Measurements from ENCODE around the gene HTR1D.
A peak's percentile ranks its signal among the peaks of the same experiment; 100 is the strongest.
"Not testable (repeated sequence)": the region's sequence is repeated elsewhere in the genome, so short reads cannot be mapped to it uniquely, and the experiment has no call there.

The HTR1D gene

GRCh38 chr1:23191199-23191598 is 26.1 kb downstream of the HTR1D start:
- intact Hi-C loops (cut with DNase I) = no loop called here
- DNase-seq = no peak

- intact Hi-C loops (cut with DNase I) = loop anchor here (10.0 kb wide), 1 partner anchor 214 kb away; the partner anchor contains the start of gene LACTBL1
- not testable (repeated sequence) for DNase-seq
Observed at GRCh38 chr1:23188936-23189452, 28.3 kb downstream of the HTR1D start.

- intact Hi-C loops (cut with DNase I) = loop anchor here (10.0 kb wide), 1 partner anchor 214 kb away; the partner anchor contains the start of gene LACTBL1
Observed at GRCh38 chr1:23188434-23188884, 28.8 kb downstream of the HTR1D start.

GRCh38 chr1:23187637-23188036 is 29.7 kb downstream of the HTR1D start:
- intact Hi-C loops (cut with DNase I) = loop anchor here (10.0 kb wide), 1 partner anchor 213 kb away; the partner anchor contains the start of gene LACTBL1
- no peak for DNase-seq

More at GRCh38 chr1:23188434-23188884, 28.8 kb downstream of the HTR1D start:
- no peak for DNase-seq

GRCh38 chr1:23185381-23185780 is 31.9 kb downstream of the HTR1D start:
- DNase-seq = no peak
- intact Hi-C loops (cut with DNase I) = loop anchor here (2.0 to 10.0 kb wide), 2 partner anchors 87 to 211 kb away; partner anchors contain the start of gene LACTBL1

GRCh38 chr1:23184212-23184934 is 32.9 kb downstream of the HTR1D start:
- peak in 28 of 42 donors; percentile 13 to 73 (median 36) for DNase-seq
- intact Hi-C loops (cut with DNase I) = loop anchor here (2.0 to 10.0 kb wide), 2 partner anchors 86 to 210 kb away; partner anchors contain the start of gene LACTBL1

GRCh38 chr1:23179862-23180261 is 37.4 kb downstream of the HTR1D start:
- intact Hi-C loops (cut with DNase I) = loop anchor here (10.0 kb wide), 1 partner anchor 205 kb away; the partner anchor contains the start of gene LACTBL1
- DNase-seq = no peak

- no peak for DNase-seq
- intact Hi-C loops (cut with DNase I) = no loop called here
Observed at GRCh38 chr1:23178950-23179349, 38.4 kb downstream of the HTR1D start.

GRCh38 chr1:23178414-23178813 is 38.9 kb downstream of the HTR1D start:
- intact Hi-C loops (cut with DNase I) = no loop called here

GRCh38 chr1:23177438-23178380 is 39.6 kb downstream of the HTR1D start:
- intact Hi-C loops (cut with DNase I) = no loop called here

More at GRCh38 chr1:23178414-23178813, 38.9 kb downstream of the HTR1D start:
- no peak for DNase-seq

GRCh38 chr1:23177031-23177430 is 40.3 kb downstream of the HTR1D start:
- intact Hi-C loops (cut with DNase I) = no loop called here
- DNase-seq = peak in 1 of 42 donors; percentile 14

More at GRCh38 chr1:23177438-23178380, 39.6 kb downstream of the HTR1D start:
- DNase-seq = peak; percentile 22 to 82 (median 66)

GRCh38 chr1:23174426-23175110 is 42.7 kb downstream of the HTR1D start:
- DNase-seq = no peak
- intact Hi-C loops (cut with DNase I) = no loop called here

GRCh38 chr1:23171181-23171755 is 46.0 kb downstream of the HTR1D start:
- DNase-seq = peak in 1 of 42 donors; percentile 13
- intact Hi-C loops (cut with DNase I) = no loop called here

- intact Hi-C loops (cut with DNase I) = no loop called here
Observed at GRCh38 chr1:23169727-23170335, 47.5 kb downstream of the HTR1D start.

GRCh38 chr1:23169195-23169575 is 48.1 kb downstream of the HTR1D start:
- intact Hi-C loops (cut with DNase I) = no loop called here
- DNase-seq = no peak

More at GRCh38 chr1:23169727-23170335, 47.5 kb downstream of the HTR1D start:
- peak in 33 of 42 donors; percentile 15 to 63 (median 36) for DNase-seq

- intact Hi-C loops (cut with DNase I) = no loop called here
- peak; percentile 87 to 98 (median 95) for DNase-seq
Observed at GRCh38 chr1:23168445-23169194, 48.7 kb downstream of the HTR1D start, which contains the start of gene LUZP1. TSS of gene LUZP1 (minus strand) at chr1:23168856.

GRCh38 chr1:23168079-23168444 is 49.2 kb downstream of the HTR1D start:
- DNase-seq = peak in 28 of 42 donors; percentile 11 to 59 (median 28)
- intact Hi-C loops (cut with DNase I) = no loop called here

All from head of caudate nucleus (tissue), 42 donors.